GM12878 (cell line): ENCODE measurements around the gene ALG11. TPM values are rescaled to one million over a fixed set of nuclear protein-coding genes. Genes with fewer than 3 reads are reported as not detected.

Experiments
- ATAC-seq: fragments of 200-7000 bp; cut with Tn5 transposase; 3 replicates; pipeline ENCODE4 v1.9.1; 2020; ENCODE audit warnings: mild to moderate bottlenecking, moderate library complexity
- BruUV-seq: library from RNA; stranded (reverse); fragments of 400-500 nt; replicated peaks from 2 replicates; lab custom pipeline; 2021; lab: Mats Ljungman, UMichigan
- CTCF ChIA-PET: fragments of 300-600 bp; sonication (Branson Sonifier 250); formaldehyde crosslinking; extraction: SDS; loops from one replicate; lab custom pipeline; 2021; ENCODE audit warnings: inconsistent platforms; lab: Yijun Ruan, JAX
- POLR2A ChIA-PET: fragments of 350-600 bp; formaldehyde crosslinking; extraction: SDS; loops from one replicate; lab custom pipeline; 2021; ENCODE audit warnings: inconsistent platforms; lab: Charles Lee
- RAD21 ChIA-PET: fragments of 300-600 bp; sonication (Branson Sonifier 250); formaldehyde crosslinking; loops from one replicate; lab custom pipeline; 2023; ENCODE audit warnings: antibody characterized with exemption; ENCODE audit not compliant: unreplicated experiment; lab: Charles Lee
- SMC1A ChIA-PET: fragments of 300-600 bp; sonication (Branson Sonifier 250); formaldehyde crosslinking; loops from one replicate; lab custom pipeline; 2023; ENCODE audit not compliant: unreplicated experiment, uncharacterized antibody; lab: Charles Lee
- DNase-seq: peaks from one replicate; pipeline ENCODE4 v3.0.0-alpha.2; 2011; ENCODE audit warnings: low read depth, low spot score
- FAIRE-seq: peaks from 3 replicates; lab custom pipeline; 2011; peaks lifted over from hg19 to GRCh38; lab: Jason Lieb, UNC
- H2AFZ ChIP-seq: 2 replicates; pipeline ENCODE4 v1.6.0; 2011; ENCODE audit warnings: low read depth, low read length, control low read depth; ENCODE audit not compliant: control insufficient read depth
- H3K27ac ChIP-seq: 2 replicates; pipeline ENCODE4 v1.5.1; 2011; ENCODE audit warnings: control low read depth; ENCODE audit not compliant: control insufficient read depth, insufficient read depth
- H3K27me3 ChIP-seq, 2 experiments: replicated peaks in 1 of 2; 2 replicates each; pipeline versions ENCODE4 v1.6.0 to v1.6.1; 2011; ENCODE audit warnings: low read length in 1 of 2; ENCODE audit not compliant: control insufficient read depth in 2 of 2, insufficient read depth in 2 of 2
- H3K36me3 ChIP-seq, 2 experiments: 2 replicates each; pipeline ENCODE4 v1.5.1; 2011; ENCODE audit warnings: low read length in 1 of 2; ENCODE audit not compliant: control insufficient read depth in 2 of 2, insufficient read depth in 2 of 2
- H3K4me1 ChIP-seq: 2 replicates; pipeline ENCODE4 v1.6.1; 2011; ENCODE audit warnings: mild to moderate bottlenecking, low read length, moderate library complexity, mixed read lengths; ENCODE audit not compliant: control insufficient read depth, insufficient read depth
- H3K4me2 ChIP-seq: 2 replicates; pipeline ENCODE4 v1.6.0; 2011; ENCODE audit warnings: control low read depth; ENCODE audit not compliant: control insufficient read depth, insufficient read depth
- H3K4me3 ChIP-seq: fragments of 200-600 bp; sonication (generic); 2 replicates; pipeline ENCODE4 v1.5.1; 2016
- H3K79me2 ChIP-seq: 2 replicates; pipeline ENCODE4 v1.6.0; 2011; ENCODE audit warnings: low read length; ENCODE audit not compliant: control insufficient read depth, insufficient read depth
- H3K9ac ChIP-seq: 2 replicates; pipeline ENCODE4 v1.8.0; 2011; ENCODE audit warnings: low read length, control low read depth, mixed read lengths; ENCODE audit not compliant: control insufficient read depth, insufficient read depth
- H3K9me3 ChIP-seq: replicated peaks from 3 replicates; pipeline ENCODE4 v1.5.1; 2011; ENCODE audit warnings: mild to moderate bottlenecking, low read length; ENCODE audit not compliant: control insufficient read depth, insufficient read depth
- H4K20me1 ChIP-seq: 2 replicates; pipeline ENCODE4 v1.6.0; 2011; ENCODE audit not compliant: control insufficient read depth, insufficient read depth
- ATF7 ChIP-seq: fragments of 450-650 bp; IDR thresholded peaks from 2 replicates; pipeline ENCODE4 v1.6.1; 2016; ENCODE audit warnings: low read depth, mild to moderate bottlenecking
- BCL3 ChIP-seq: IDR thresholded peaks from 2 replicates; pipeline ENCODE4 v1.6.1; 2011; ENCODE audit warnings: borderline replicate concordance, low read depth, mild to moderate bottlenecking, moderate library complexity, low read length; ENCODE audit not compliant: insufficient read depth, poor library complexity, severe bottlenecking
- CBFB ChIP-seq: IDR thresholded peaks from 2 replicates; pipeline ENCODE4 v1.6.1; 2016; ENCODE audit warnings: antibody characterized with exemption, low read depth
- CHD2 ChIP-seq: IDR thresholded peaks from 2 replicates; pipeline ENCODE4 v1.6.1; 2011; ENCODE audit warnings: low read depth, low read length, improper control_type of control experiment, borderline replicate concordance
- EGR1 ChIP-seq, 2 experiments: IDR thresholded peaks; 1 replicate in 1 of 2; 2 replicates in 1 of 2; pipeline ENCODE4 v1.6.1; 2011 to 2012; ENCODE audit warnings: low read depth in 2 of 2, low read length in 2 of 2, borderline replicate concordance in 1 of 2, mild to moderate bottlenecking in 1 of 2, moderate library complexity in 1 of 2
- MTA3 ChIP-seq: IDR thresholded peaks from 2 replicates; pipeline ENCODE4 v1.6.1; 2012; ENCODE audit warnings: low read length, inconsistent platforms, borderline replicate concordance
- NBN ChIP-seq: fragments of 450-650 bp; IDR thresholded peaks from 2 replicates; pipeline ENCODE4 v1.6.1; 2016
- POLR2AphosphoS5 ChIP-seq: IDR thresholded peaks from 2 replicates; pipeline ENCODE4 v1.6.1; 2011; ENCODE audit warnings: mild to moderate bottlenecking, low read length, inconsistent platforms
- SMAD5 ChIP-seq: IDR thresholded peaks from 2 replicates; pipeline ENCODE4 v1.6.1; 2016; ENCODE audit warnings: antibody characterized with exemption, low read depth
- STAT3 ChIP-seq: IDR thresholded peaks from 2 replicates; pipeline ENCODE4 v1.6.1; 2011; ENCODE audit warnings: low read depth, low read length, improper control_type of control experiment
- ZNF622 ChIP-seq: fragments of 450-650 bp; IDR thresholded peaks from 2 replicates; pipeline ENCODE4 v1.6.1; 2017; ENCODE audit warnings: mild to moderate bottlenecking, inconsistent platforms
- ZZZ3 ChIP-seq: IDR thresholded peaks from 2 replicates; pipeline ENCODE4 v1.6.1; 2011; ENCODE audit warnings: low read depth; ENCODE audit not compliant: control insufficient read depth, insufficient read length
- WGBS: methylation state at CpG from one replicate; pipeline ENCODE4 v1.1.6; 2016; ENCODE audit warnings: low lambda C conversion rate; ENCODE audit not compliant: insufficient replicate concordance, insufficient coverage; ENCODE audit errors: missing lambda C conversion rate; 5-methylcytosine and 5-hydroxymethylcytosine counted together
- in situ Hi-C: fragments of 300-500 bp; cut with MboI; formaldehyde crosslinking; loops from 9 replicates; pipeline ENCODE4 v1.14.3; 2018; ENCODE audit warnings: mixed read lengths
- intact Hi-C: fragments of 100-400 bp; cut with micrococcal nuclease; formaldehyde crosslinking; loops from one replicate; pipeline ENCODE4 v1.14.2; 2022; ENCODE audit not compliant: unreplicated experiment
- polyA plus RNA-seq, 11 experiments: library from polyadenylated mRNA; depleted of rRNA in 4 of 11; unstranded in 6 of 11; stranded (reverse) in 5 of 11; fragments of >200 nt; fragmentation: Nextera tagmentation in 4 of 11; fragmentation: Illumina TruSeq in 1 of 11; extraction: Ambion mirVana in 4 of 11; extraction: Trizol in 1 of 11; gene quantifications; 1 replicate in 1 of 11; 2 replicates in 10 of 11; pipeline versions ENCODE4 v1.2.1 to v1.2.3, GENCODE V29; 2011 to 2016; ENCODE audit warnings: inconsistent platforms in 2 of 11, missing spikeins in 2 of 11, low read depth in 1 of 11
- total RNA-seq, 4 experiments: library from RNA; depleted of rRNA in 3 of 4; stranded (reverse); fragments of >200 nt in 3 of 4; fragmentation: Illumina TruSeq in 1 of 4; extraction: Trizol in 1 of 4; gene quantifications; 2 replicates each; pipeline versions ENCODE4 v1.2.1 to v1.2.3, GENCODE V29; 2013 to 2021

ALG11 gene
- total and polyA plus RNA-seq, 10 of the 15 experiments (the other 5 are each of a cell fraction or from before 2014, with no cell fraction given) = 8.4 to 27.7 (median 15.6) TPM

GRCh38 chr13:52012512-52012836 is 276 bp downstream of the ALG11 start (continued):
- no peak for TF ChIP-seq BCL3

- no peak overlapping the region for H2AFZ ChIP-seq
- no peaks in the 10 kb centered on the region; the same call in 1 of the 3 replicates for H3K9me3 ChIP-seq
- no peak for ATAC-seq
- intact Hi-C loops = no loop called here
- no peak for FAIRE-seq
- 97% methylated on average over 3 of the region's 3 CpGs for WGBS
- H3K9ac ChIP-seq = no peak overlapping the region
- H3K27ac ChIP-seq = no peak overlapping the region
- ChIA-PET SMC1A (interaction anchor here (0.6 kb wide), 1 partner anchor 786 kb away, joined by 3 read pairs; no protein-coding TSS in a partner anchor), RAD21 (interaction anchor here (0.6 kb wide), 1 partner anchor 563 kb away, joined by 3 read pairs; the partner anchor contains the start of gene INTS6), POLR2A (no interaction called here), CTCF (no interaction called here)
- in situ Hi-C loops = loop anchor here (10.0 kb wide), 1 partner anchor 439 kb away; the partner anchor contains the start of genes CKAP2 and VPS36
- no peak overlapping the region for H3K4me2 ChIP-seq
- H3K36me3 ChIP-seq = peaks cover 0 to 3% of the 10 kb centered on the region in 2 experiments; a peak in 3 of 4 replicates
- no peak for DNase-seq
- no peaks in the 10 kb centered on the region for H4K20me1 ChIP-seq
- TF ChIP-seq SMAD5 (no peak), CBFB (no peak), POLR2AphosphoS5 (no peak), BCL3 (no peak), STAT3 (no peak), ZNF622 (no peak), CHD2 (no peak), ATF7 (no peak), NBN (no peak), EGR1 (IDR thresholded peaks at IDR 0.05; ENCODE audit: borderline replicate concordance in 1 of 2, low read depth in 2 of 2, low read length in 2 of 2) (no peak), MTA3 (no peak), ZZZ3 (no peak)
- no peak overlapping the region for H3K4me3 ChIP-seq
- no peaks in the 10 kb centered on the region for H3K27me3 ChIP-seq
- peaks cover 23% of the 10 kb centered on the region for H3K79me2 ChIP-seq
- no peaks in the 10 kb centered on the region for H3K4me1 ChIP-seq
- no TSS peak for BruUV-seq
These were observed 4.1 kb downstream of the ALG11 start for GRCh38 chr13:52016296-52016695.
